ENCODE results near the gene RASSF7.

RASSF7 gene

DNA sequence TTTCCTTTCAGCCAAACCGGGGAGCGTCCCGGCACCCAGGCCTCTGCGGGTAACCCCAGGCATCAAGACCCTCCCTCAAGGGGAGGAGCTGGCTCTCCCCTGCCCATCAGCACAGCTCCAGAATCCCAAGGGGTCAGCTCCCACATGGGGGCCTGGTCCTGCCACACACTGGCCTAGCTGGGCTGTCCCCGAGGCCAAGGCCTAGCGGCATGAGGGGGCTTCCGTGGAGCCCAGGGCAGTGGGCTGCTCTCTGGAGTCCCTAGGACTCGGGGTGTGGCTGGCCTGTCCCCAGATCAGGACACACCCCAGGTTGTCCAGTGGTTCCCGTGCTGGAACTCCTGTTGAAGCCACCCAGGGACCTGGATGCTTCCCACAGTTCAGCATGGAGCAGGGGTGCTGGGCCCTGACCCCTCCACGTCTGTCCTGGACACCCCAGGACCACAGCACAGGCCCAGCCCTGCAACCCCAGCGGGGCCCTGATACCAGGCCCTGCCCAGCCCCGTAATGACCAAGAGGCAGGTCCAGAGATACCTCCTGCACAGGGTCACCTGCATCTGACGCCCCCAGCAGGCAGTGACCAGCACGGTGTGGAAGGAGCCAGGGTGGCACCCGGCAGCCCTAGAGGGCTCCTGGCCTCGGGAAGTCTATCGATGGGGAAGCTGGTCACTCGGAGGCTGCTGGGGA lies 30.9 kb upstream of the RASSF7 start:
- Histone ChIP-seq H3K27ac (no peak overlapping the region), H3K9ac (no peak overlapping the region), H3K4me2 (no peak overlapping the region), H3K79me2 (ENCODE audit: insufficient read depth, low read depth) (peaks cover 4% of the 10 kb centered on the region; the same call in 1 of the 2 replicates), H3K27me3 (ENCODE audit: insufficient read depth, low read depth) (no peaks in the 10 kb centered on the region), H3K36me3 (ENCODE audit: insufficient read depth) (no peaks in the 10 kb centered on the region), H2AFZ (ENCODE audit: low read depth) (no peak overlapping the region), H4K20me1 (ENCODE audit: insufficient read depth) (no peaks in the 10 kb centered on the region), H3K4me3 (IDR thresholded peaks at IDR 0.05; ENCODE audit: insufficient read depth, low read depth, low read length) (no peak overlapping the region), H3K4me1 (ENCODE audit: low read depth, poor library complexity, severe bottlenecking) (peaks cover 10% of the 10 kb centered on the region)
- TF ChIP-seq, protein P1, sequence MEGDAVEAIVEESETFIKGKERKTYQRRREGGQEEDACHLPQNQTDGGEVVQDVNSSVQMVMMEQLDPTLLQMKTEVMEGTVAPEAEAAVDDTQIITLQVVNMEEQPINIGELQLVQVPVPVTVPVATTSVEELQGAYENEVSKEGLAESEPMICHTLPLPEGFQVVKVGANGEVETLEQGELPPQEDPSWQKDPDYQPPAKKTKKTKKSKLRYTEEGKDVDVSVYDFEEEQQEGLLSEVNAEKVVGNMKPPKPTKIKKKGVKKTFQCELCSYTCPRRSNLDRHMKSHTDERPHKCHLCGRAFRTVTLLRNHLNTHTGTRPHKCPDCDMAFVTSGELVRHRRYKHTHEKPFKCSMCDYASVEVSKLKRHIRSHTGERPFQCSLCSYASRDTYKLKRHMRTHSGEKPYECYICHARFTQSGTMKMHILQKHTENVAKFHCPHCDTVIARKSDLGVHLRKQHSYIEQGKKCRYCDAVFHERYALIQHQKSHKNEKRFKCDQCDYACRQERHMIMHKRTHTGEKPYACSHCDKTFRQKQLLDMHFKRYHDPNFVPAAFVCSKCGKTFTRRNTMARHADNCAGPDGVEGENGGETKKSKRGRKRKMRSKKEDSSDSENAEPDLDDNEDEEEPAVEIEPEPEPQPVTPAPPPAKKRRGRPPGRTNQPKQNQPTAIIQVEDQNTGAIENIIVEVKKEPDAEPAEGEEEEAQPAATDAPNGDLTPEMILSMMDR (conservative IDR thresholded peaks at IDR 0.05; ENCODE audit: low read depth, low read length) = no peak

DNA sequence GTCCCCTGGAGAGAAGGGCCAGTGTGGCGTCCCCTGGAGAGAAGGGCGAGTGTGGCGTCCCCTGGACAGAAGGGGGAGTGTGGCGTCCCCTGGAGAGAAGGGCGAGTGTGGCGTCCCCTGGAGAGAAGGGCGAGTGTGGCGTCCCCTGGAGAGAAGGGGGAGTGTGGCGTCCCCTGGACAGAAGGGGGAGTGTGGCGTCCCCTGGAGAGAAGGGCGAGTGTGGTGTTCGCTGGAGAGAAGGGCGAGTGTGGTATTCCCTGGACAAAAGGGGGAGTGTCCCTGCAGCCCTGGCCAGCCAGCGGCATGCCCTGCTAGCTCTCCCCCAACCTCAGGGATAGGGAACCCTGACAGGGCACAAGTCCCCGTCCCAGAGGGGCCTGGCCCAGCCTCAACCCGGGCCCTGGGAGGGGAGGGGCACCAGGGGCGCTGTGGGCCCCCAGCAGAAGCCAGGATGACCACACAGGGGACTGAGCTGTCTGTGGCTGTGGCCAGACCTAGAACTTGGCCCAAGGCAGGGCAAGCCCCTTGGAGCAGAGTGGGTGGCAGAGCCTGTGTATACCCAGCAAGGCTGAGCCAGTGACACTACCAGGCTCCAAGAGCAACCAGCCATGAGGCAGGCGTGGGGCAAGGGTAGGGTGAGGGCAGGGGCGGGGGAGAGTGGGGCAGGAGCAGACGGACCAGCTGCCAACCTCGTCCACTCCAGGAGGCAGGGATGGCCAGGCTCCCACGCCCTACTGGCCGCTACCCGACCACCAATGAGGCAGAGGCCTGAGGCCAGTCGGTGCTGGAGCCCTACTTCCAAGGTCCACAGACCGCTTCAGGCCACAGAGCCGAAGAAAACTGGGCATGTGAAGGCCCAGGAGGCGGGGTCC lies 29.6 kb upstream of the RASSF7 start:
- Histone ChIP-seq H2AFZ (ENCODE audit: low read depth) (no peak overlapping the region), H3K27ac (no peak overlapping the region), H3K4me1 (ENCODE audit: low read depth, poor library complexity, severe bottlenecking) (peaks cover 11% of the 10 kb centered on the region), H3K36me3 (ENCODE audit: insufficient read depth) (no peaks in the 10 kb centered on the region), H3K9ac (no peak overlapping the region), H3K4me2 (no peak overlapping the region), H3K79me2 (ENCODE audit: insufficient read depth, low read depth) (peaks cover 4% of the 10 kb centered on the region; the same call in 1 of the 2 replicates), H4K20me1 (ENCODE audit: insufficient read depth) (no peaks in the 10 kb centered on the region), H3K27me3 (ENCODE audit: insufficient read depth, low read depth) (no peaks in the 10 kb centered on the region), H3K4me3 (IDR thresholded peaks at IDR 0.05; ENCODE audit: insufficient read depth, low read depth, low read length) (no peak overlapping the region)
- TF ChIP-seq, protein P1 (conservative IDR thresholded peaks at IDR 0.05; ENCODE audit: low read depth, low read length) = no peak

DNA sequence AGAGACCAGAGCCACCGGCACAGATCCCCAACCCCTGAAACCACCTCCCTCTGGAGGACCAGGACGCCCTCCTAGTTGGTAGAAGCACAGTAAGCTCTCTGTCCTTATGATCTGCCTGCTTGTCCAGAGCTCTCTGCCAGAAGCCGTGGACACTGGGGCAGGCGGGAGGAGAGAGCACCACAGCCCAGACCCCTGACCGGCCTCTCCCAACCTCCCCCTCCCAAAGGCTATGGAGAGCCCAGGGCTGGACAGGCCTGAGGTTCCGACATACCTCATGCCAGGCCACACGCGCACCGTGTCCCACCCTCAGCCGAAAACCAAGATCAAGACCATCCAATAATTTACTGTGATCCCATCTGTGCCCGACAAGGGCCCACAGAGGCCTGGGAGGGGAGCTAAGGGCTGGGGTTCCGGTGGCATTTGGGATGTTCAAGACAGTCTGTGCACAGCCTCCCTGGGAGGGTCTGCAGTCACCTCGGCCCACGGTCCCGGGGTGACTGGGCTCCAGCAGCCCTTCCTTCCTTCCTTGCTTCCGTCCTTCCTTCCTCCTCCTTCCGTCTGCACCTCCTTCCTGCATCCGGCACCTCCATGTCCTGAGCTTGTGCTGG lies 28.7 kb upstream of the RASSF7 start:
- H2AFZ ChIP-seq (ENCODE audit: low read depth) = no peak overlapping the region
- TF ChIP-seq, protein P1 (conservative IDR thresholded peaks at IDR 0.05; ENCODE audit: low read depth, low read length) = no peak
- H3K27ac ChIP-seq = no peak overlapping the region
- no peaks in the 10 kb centered on the region for H3K36me3 ChIP-seq (ENCODE audit: insufficient read depth)
- H3K79me2 ChIP-seq (ENCODE audit: insufficient read depth, low read depth) = peaks cover 4% of the 10 kb centered on the region; the same call in 1 of the 2 replicates
- H3K4me3 ChIP-seq (IDR thresholded peaks at IDR 0.05; ENCODE audit: insufficient read depth, low read depth, low read length) = no peak overlapping the region
- peaks cover 19% of the 10 kb centered on the region for H3K4me1 ChIP-seq (ENCODE audit: low read depth, poor library complexity, severe bottlenecking)
- H3K27me3 ChIP-seq (ENCODE audit: insufficient read depth, low read depth) = no peaks in the 10 kb centered on the region
- H3K9ac ChIP-seq = no peak overlapping the region
- H4K20me1 ChIP-seq (ENCODE audit: insufficient read depth) = no peaks in the 10 kb centered on the region
- no peak overlapping the region for H3K4me2 ChIP-seq

DNA sequence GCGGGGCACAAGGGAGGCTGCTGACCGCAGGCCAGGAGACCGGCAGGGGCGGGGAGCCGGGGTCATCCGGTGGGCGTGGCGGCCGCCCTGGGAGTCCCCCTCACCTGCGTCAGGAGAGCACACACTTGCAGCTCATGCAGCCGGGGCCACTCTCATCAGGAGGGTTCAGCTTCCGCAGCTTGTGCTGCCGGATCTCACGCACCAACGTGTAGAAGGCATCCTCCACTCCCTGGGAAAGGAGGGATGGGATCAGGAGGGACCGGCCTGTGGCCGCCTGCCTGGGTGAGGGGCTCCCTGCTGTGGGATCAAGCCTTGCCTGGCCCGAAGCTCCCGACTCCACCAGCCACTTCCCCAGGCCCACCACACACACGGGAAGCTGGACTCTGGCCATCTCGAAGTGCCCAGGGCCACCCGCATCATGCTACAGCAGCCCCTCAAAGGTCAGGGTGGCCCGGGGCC lies 28.2 kb upstream of the RASSF7 start:
- TF ChIP-seq, protein P1 (conservative IDR thresholded peaks at IDR 0.05; ENCODE audit: low read depth, low read length) = no peak
- Histone ChIP-seq H3K79me2 (ENCODE audit: insufficient read depth, low read depth) (peaks cover 4% of the 10 kb centered on the region; the same call in 1 of the 2 replicates), H3K27ac (no peak overlapping the region), H3K4me1 (ENCODE audit: low read depth, poor library complexity, severe bottlenecking) (peaks cover 20% of the 10 kb centered on the region), H4K20me1 (ENCODE audit: insufficient read depth) (no peaks in the 10 kb centered on the region), H3K9ac (no peak overlapping the region), H3K36me3 (ENCODE audit: insufficient read depth) (no peaks in the 10 kb centered on the region), H3K27me3 (ENCODE audit: insufficient read depth, low read depth) (no peaks in the 10 kb centered on the region), H3K4me3 (IDR thresholded peaks at IDR 0.05; ENCODE audit: insufficient read depth, low read depth, low read length) (no peak overlapping the region), H3K4me2 (no peak overlapping the region), H2AFZ (ENCODE audit: low read depth) (no peak overlapping the region)
